ENCODE results near the gene GC.

DNA sequence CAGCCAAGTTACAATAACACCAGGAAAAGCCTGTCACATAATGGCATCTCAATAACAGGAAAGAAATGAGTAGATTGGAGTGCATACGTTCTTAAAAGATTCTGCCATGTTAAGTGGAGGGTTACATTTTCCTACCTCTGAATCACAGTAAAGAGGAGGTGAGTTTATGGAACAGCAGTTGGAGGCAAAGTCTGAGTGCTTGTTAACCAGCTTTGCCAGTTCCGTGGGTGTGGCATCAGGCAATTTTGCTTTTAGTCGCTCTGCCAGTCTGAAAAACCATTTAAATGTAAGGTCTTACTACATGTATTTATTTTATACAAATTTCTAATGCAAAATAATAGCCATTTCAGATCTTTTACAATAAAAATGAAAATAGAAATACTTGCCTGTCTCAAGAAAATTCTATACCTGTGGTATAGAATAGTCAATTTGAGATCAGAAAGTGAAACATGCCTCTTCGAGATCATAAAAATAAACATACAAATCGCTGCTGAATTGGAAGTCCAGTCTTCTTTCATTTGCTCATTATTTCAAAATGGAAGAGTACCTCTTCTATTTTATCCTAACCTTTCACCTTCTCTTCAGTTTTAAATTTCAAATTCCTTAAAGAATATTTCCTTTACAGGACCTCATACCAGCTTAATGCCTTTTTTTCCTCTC lies 31.4 kb downstream of the GC start:
- TF ChIP-seq EZH2 (IDR thresholded peaks at IDR 0.05; ENCODE audit: insufficient read depth, poor library complexity, severe bottlenecking) = no peak
- TF ChIP-seq EZH2phosphoT487 (IDR thresholded peaks at IDR 0.05; ENCODE audit: insufficient read depth, low read depth) = no peak

Data from GM23248 (cell line).